ENCODE results near the gene SENP2. TPM values are rescaled to one million over a fixed set of nuclear protein-coding genes. Genes with fewer than 3 reads are reported as not detected.

SENP2 gene
- total and polyA plus RNA-seq, 9 donors, result 16.0 to 51.6 (median 43.5) TPM

DNA sequence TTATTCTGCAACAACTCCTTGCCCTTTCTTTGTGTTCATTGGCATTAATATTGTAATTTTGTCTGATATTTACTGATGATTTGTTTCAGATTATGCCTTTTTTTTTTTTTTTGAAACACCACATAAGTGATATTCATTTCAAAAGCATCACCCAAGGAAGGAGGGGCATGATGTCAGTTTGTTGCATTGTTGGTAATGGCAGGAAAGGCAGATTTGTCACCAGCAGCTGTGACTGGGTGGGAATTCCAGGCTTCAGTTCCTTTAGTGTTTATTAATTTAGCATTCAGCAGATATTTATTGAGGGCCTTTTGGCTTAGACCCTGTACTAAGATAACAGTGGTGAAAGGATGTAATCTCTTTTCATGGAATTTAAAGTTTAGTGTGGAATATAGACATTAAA, 19.5 kb downstream of the SENP2 start:
- TF ChIP-seq, protein P1, sequence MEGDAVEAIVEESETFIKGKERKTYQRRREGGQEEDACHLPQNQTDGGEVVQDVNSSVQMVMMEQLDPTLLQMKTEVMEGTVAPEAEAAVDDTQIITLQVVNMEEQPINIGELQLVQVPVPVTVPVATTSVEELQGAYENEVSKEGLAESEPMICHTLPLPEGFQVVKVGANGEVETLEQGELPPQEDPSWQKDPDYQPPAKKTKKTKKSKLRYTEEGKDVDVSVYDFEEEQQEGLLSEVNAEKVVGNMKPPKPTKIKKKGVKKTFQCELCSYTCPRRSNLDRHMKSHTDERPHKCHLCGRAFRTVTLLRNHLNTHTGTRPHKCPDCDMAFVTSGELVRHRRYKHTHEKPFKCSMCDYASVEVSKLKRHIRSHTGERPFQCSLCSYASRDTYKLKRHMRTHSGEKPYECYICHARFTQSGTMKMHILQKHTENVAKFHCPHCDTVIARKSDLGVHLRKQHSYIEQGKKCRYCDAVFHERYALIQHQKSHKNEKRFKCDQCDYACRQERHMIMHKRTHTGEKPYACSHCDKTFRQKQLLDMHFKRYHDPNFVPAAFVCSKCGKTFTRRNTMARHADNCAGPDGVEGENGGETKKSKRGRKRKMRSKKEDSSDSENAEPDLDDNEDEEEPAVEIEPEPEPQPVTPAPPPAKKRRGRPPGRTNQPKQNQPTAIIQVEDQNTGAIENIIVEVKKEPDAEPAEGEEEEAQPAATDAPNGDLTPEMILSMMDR (IDR thresholded peaks at IDR 0.05), result no peak
- no peak for TF ChIP-seq POLR2A (IDR thresholded peaks at IDR 0.05)
- H3K27me3 ChIP-seq, result no peaks in the 10 kb centered on the region
- intact Hi-C loops (cut with DNase I), result no loop called here
- no peaks in the 10 kb centered on the region for H3K9me3 ChIP-seq
- no peaks in the 10 kb centered on the region for H3K4me1 ChIP-seq (ENCODE audit: insufficient read depth)
- H3K36me3 ChIP-seq, result no peaks in the 10 kb centered on the region
- H3K4me3 ChIP-seq, result no peak overlapping the region
- no peak overlapping the region for H3K27ac ChIP-seq
- no peak for DNase-seq

DNA sequence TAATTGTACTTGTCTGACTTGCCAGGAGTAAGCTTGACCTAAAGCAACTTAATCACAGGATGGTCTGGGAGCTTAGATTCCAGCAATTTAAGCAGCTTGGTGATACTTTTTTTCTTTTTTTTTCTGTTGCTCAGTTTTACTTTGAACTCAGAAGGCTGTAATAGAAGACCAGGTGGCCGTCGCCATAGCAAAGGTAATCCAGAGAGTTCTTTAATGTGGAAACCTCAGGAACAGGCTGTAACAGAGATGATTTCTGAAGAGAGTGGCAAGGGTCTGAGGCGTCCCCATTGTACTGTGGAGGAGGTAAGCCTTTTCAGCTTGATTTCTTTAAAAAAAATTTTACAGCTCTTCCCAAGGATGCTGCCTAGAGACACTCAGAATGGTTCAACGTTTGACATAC, 20.1 kb downstream of the SENP2 start:
- WGBS, 3 donors, result 79 to 83% (median 83%) methylated on average over 4 of the region's 4 CpGs
- intact Hi-C loops (cut with DNase I), result no loop called here
- TF ChIP-seq POLR2A (IDR thresholded peaks at IDR 0.05) (no peak), EP300 (IDR thresholded peaks at IDR 0.05) (no peak)
- TF ChIP-seq, protein P1 (IDR thresholded peaks at IDR 0.05), result no peak
- H3K9me3 ChIP-seq, result no peaks in the 10 kb centered on the region
- no peak for DNase-seq
- H3K27me3 ChIP-seq, result no peaks in the 10 kb centered on the region
- no peak overlapping the region for H3K27ac ChIP-seq
- no peaks in the 10 kb centered on the region for H3K36me3 ChIP-seq
- H3K4me1 ChIP-seq (ENCODE audit: insufficient read depth), result no peaks in the 10 kb centered on the region
- H3K4me3 ChIP-seq, result no peak overlapping the region

DNA sequence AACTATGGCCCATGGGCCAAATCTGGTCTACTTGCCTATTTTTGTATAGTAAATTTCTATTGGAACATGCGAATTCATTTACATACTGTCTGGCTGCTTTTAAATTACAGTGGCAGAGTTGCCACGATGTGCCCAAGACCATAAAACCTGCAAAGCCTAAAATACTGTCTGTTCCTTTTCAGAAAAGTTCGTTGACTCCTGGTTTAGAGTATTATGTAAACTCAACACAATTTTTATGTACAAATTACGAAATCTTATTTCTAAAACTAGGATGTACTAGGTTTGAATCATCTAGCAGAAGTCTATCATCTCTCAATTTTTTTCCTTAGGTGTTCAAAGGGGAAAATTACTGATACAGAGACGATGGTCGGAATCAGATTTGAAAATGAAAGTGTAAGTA, 26.9 kb downstream of the SENP2 start:
- TF ChIP-seq, protein P1 (IDR thresholded peaks at IDR 0.05), result no peak
- TF ChIP-seq POLR2A (IDR thresholded peaks at IDR 0.05) (no peak), EP300 (IDR thresholded peaks at IDR 0.05) (no peak)
- H3K27me3 ChIP-seq, result no peaks in the 10 kb centered on the region
- H3K4me1 ChIP-seq (ENCODE audit: insufficient read depth), result no peaks in the 10 kb centered on the region
- intact Hi-C loops (cut with DNase I), result no loop called here
- WGBS, 3 donors, result 77 to 87% (median 86%) methylated on average over 6 of the region's 6 CpGs
- no peak overlapping the region for H3K4me3 ChIP-seq
- DNase-seq, result no peak
- no peak overlapping the region for H3K27ac ChIP-seq
- H3K36me3 ChIP-seq, result no peaks in the 10 kb centered on the region
- H3K9me3 ChIP-seq, result no peaks in the 10 kb centered on the region

DNA sequence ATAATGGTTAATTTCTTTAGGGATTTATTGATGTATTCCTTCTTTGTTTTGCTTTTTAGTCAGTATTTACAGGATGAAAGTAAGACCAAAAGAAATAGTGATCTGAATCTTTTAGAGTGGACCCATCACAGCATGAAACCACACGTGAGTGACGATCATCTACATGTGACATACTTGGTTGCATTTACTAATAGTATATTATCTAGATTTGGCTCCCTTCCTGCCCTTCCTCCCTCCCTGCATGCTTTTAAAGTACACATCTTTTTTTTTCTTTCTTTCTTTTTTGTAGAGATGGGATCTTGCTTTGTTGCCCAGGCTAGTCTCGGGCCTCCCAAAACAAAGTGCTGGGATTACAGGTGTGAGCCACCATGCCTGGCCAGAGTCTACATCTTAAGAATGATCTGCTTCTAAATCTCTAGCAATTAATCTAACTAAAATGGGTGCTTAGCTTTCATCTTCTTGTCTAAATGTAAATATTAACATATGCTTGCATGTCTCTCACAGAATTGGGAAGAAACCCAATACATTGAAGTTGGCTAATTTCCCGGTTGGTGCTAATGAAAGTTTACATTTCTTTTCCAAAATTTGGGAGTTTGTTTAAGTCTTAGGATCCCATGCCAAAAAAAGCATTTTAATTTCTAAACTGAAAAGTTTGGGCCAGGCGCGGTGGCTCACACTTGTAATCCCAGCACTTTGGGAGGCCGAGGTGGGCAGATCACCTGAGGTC, 38.0 kb downstream of the SENP2 start:
- H3K36me3 ChIP-seq, result no peaks in the 10 kb centered on the region
- 80 to 88% (median 86%) methylated on average over 7 of the region's 7 CpGs for WGBS, 3 donors
- no peak overlapping the region for H3K27ac ChIP-seq
- H3K4me3 ChIP-seq, result no peak overlapping the region
- H3K27me3 ChIP-seq, result no peaks in the 10 kb centered on the region
- intact Hi-C loops (cut with DNase I), result no loop called here
- no peaks in the 10 kb centered on the region for H3K4me1 ChIP-seq (ENCODE audit: insufficient read depth)
- no peaks in the 10 kb centered on the region for H3K9me3 ChIP-seq
- no peak for TF ChIP-seq POLR2A (IDR thresholded peaks at IDR 0.05)
- TF ChIP-seq EP300 (IDR thresholded peaks at IDR 0.05), result no peak
- TF ChIP-seq, protein P1 (IDR thresholded peaks at IDR 0.05), result no peak
- DNase-seq, result no peak
